Lower leg skin (tissue), 4 donors: ENCODE results near the gene PABPC1L. TPM values are rescaled to one million over a fixed set of nuclear protein-coding genes. Genes with fewer than 3 reads are reported as not detected.

Experiments
- DNase-seq, 2 donors: peaks; one replicate each; pipeline ENCODE4 v3.0.0-alpha.2; 2019; ENCODE audit warnings: low spot score in 2 of 2
- H3K4me3 ChIP-seq: fragments of 200-600 bp; sonication (generic); 2 replicates; pipeline ENCODE4 v1.5.1; 2017; ENCODE audit warnings: mild to moderate bottlenecking, low read depth; ENCODE audit not compliant: poor library complexity, severe bottlenecking
- POLR2A ChIP-seq, 2 donors: fragments of 450-650 bp; IDR thresholded peaks; one replicate each; pipeline ENCODE4 v1.6.1; 2016 to 2017; ENCODE audit warnings: antibody characterized with exemption in 2 of 2, mild to moderate bottlenecking in 1 of 2, moderate library complexity in 1 of 2
- WGBS, 2 donors: methylation state at CpG; one replicate each; pipeline ENCODE4 v1.1.5; 2018; 5-methylcytosine and 5-hydroxymethylcytosine counted together
- intact Hi-C: fragments of 100-400 bp; cut with DNase I; formaldehyde crosslinking; loops from one replicate; pipeline ENCODE4 v1.15.0; 2023; ENCODE audit warnings: low total_unique reads
- total RNA-seq, 4 donors: library from RNA; depleted of rRNA; stranded (reverse); fragments of >200 nt; gene quantifications; one replicate each; pipeline ENCODE4 v1.1.0, GENCODE V29; 2016
- TF ChIP-seq, protein P1 (sequence below), 3 donors: fragments of 450-650 bp; IDR thresholded peaks; one replicate each; pipeline ENCODE4 v1.5.1; 2016; ENCODE audit warnings: antibody characterized with exemption in 3 of 3, mild to moderate bottlenecking in 3 of 3, moderate library complexity in 2 of 3

The PABPC1L gene
- total RNA-seq, 4 donors from 2014 or later, result 7.0 to 30.2 (median 9.6) TPM

DNA sequence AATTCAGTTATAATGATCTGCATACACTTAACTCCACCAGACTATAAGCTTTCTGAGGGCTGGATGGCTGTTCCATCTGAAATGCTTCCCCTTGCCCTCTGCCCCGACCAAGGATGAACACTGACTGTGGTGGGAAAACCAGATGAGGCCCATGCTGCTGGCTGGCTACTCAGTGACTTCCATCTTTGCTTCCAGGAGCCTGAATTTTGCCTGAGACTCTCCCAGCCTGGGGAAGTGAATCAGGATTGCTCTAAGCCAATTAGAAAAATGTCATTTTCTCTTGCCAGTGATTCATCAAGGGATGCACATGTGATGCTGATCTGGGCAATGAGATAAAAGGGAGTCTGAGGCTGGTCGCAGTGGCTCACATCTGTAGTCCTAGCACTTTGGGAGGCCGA lies 52.0 kb downstream of the PABPC1L start:
- no peak for TF ChIP-seq POLR2A (IDR thresholded peaks at IDR 0.05)
- TF ChIP-seq, protein P1, sequence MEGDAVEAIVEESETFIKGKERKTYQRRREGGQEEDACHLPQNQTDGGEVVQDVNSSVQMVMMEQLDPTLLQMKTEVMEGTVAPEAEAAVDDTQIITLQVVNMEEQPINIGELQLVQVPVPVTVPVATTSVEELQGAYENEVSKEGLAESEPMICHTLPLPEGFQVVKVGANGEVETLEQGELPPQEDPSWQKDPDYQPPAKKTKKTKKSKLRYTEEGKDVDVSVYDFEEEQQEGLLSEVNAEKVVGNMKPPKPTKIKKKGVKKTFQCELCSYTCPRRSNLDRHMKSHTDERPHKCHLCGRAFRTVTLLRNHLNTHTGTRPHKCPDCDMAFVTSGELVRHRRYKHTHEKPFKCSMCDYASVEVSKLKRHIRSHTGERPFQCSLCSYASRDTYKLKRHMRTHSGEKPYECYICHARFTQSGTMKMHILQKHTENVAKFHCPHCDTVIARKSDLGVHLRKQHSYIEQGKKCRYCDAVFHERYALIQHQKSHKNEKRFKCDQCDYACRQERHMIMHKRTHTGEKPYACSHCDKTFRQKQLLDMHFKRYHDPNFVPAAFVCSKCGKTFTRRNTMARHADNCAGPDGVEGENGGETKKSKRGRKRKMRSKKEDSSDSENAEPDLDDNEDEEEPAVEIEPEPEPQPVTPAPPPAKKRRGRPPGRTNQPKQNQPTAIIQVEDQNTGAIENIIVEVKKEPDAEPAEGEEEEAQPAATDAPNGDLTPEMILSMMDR (IDR thresholded peaks at IDR 0.05), result no peak
- DNase-seq, result no peak
- 74 to 77% methylated on average over 3 of the region's 3 CpGs for WGBS, 2 donors
- intact Hi-C loops, result no loop called here
- no peak overlapping the region for H3K4me3 ChIP-seq

GRCh38 chr20:44962483-44962882 lies 52.6 kb downstream of the PABPC1L start:
- TF ChIP-seq, protein P1 (IDR thresholded peaks at IDR 0.05), result no peak
- TF ChIP-seq POLR2A (IDR thresholded peaks at IDR 0.05), result no peak
- no peak overlapping the region for H3K4me3 ChIP-seq
- DNase-seq, result no peak
- WGBS, 2 donors, result 86 to 91% methylated on average over 3 of the region's 3 CpGs
- intact Hi-C loops, result no loop called here

GRCh38 chr20:44963325-44964215 lies 53.7 kb downstream of the PABPC1L start:
- intact Hi-C loops, result no loop called here
- 82 to 84% methylated on average over 4 of the region's 4 CpGs for WGBS, 2 donors
- TF ChIP-seq, protein P1 (IDR thresholded peaks at IDR 0.05), result no peak
- TF ChIP-seq POLR2A (IDR thresholded peaks at IDR 0.05), result no peak
- H3K4me3 ChIP-seq, result no peak overlapping the region
- DNase-seq, result no peak

DNA sequence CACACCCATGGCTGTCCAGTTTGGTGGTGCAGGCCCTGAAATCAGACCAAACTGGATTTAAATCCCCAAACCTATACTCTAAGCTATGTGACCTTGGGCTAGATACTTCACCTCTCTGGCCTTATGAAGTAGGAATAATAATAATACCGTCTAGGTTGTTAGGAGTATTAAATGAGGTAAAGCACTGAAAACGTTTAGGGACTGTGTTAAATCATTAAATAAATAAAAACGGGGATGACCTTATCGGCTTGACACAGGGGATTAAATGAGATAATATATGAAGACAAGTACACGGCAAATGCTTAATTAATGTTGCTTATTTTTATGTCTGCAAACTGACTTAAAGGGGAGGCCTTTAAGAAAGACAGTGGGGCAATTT lies 55.8 kb downstream of the PABPC1L start:
- WGBS, 2 donors, result 43 to 54% methylated on average over 5 of the region's 5 CpGs
- TF ChIP-seq, protein P1 (IDR thresholded peaks at IDR 0.05), result no peak
- no peak for TF ChIP-seq POLR2A (IDR thresholded peaks at IDR 0.05)
- peak overlapping the region; percentile 77 for H3K4me3 ChIP-seq
- intact Hi-C loops, result no loop called here
- DNase-seq, result no peak

- 1 to 2% methylated on average over 37 to 67 of the region's 68 CpGs for WGBS, 2 donors
- H3K4me3 ChIP-seq, result peak within 1 kb of the TSS; percentile 77
- intact Hi-C loops, result no loop called here
- TF ChIP-seq, protein P1 (IDR thresholded peaks at IDR 0.05), result peak in 1 of 3 donors; percentile 6
- peak in 1 of 2 donors; percentile 82 for TF ChIP-seq POLR2A (IDR thresholded peaks at IDR 0.05)
- DNase-seq, result peak; percentile 90 to 98
These were observed 56.4 kb downstream of the PABPC1L start, which contains the start of gene STK4 for GRCh38 chr20:44966030-44966961. Gene STK4 (plus strand): TSS chr20:44966512. CDS start chr20:44966569, 57 bp downstream.
